ENCODE measurements around the gene NAA16. TPM values are rescaled to one million over a fixed set of nuclear protein-coding genes. Genes with fewer than 3 reads are reported as not detected.

NAA16 gene
- total and polyA plus RNA-seq, 2 of the 4 experiments (the other 2 are of a cell fraction), result 6.6 to 8.8 TPM

DNA sequence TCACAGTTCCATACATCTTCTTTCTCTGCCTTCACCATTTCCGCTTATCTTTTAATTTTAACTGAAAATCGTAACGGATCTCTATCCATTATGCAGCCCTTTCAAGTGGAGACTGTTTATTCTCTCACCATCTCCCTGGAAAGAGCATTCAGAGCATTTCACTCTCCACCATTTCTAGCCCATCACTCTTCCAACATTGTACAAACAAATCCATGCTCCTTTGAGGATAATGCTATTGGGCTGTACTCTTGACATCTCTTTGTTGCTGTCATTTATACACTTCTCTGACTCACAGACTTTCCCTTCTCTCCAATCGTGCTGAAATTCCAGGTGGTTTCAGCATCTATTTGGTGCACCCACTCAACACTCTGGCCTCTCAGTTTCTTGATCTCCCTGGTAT, 71.4 kb downstream of the NAA16 start:
- Histone ChIP-seq H3K36me3 (ENCODE audit: control insufficient read depth, insufficient read depth, low read length) (0 out of 2 replicates have a peak, but pooled peaks cover 1% of the 10 kb centered on the region), H3K4ac (ENCODE audit: low read depth, low read length) (no peak overlapping the region), H3K27me3 (ENCODE audit: control insufficient read depth, insufficient read depth, low read length) (no peaks in the 10 kb centered on the region), H2AFZ (replicated peaks; ENCODE audit: low read length, poor library complexity) (no peak overlapping the region), H2BK15ac (ENCODE audit: low read depth, low read length) (no peak overlapping the region), H2AK5ac (ENCODE audit: low read depth, low read length) (no peak overlapping the region), H2BK20ac (ENCODE audit: low read depth, low read length) (no peak overlapping the region), H4K5ac (ENCODE audit: low read depth, low read length) (no peak overlapping the region), H4K8ac (ENCODE audit: low read depth in 2 of 2, low read length in 2 of 2) (no peak overlapping the region), H3K27ac (ENCODE audit: insufficient read depth, low read length) (no peak overlapping the region), H3K4me2 (ENCODE audit: low read depth, low read length) (no peak overlapping the region), H3K79me1 (ENCODE audit: low read depth in 1 of 2, low read length in 2 of 2) (no peaks in the 10 kb centered on the region), H3K9me1 (ENCODE audit: insufficient read depth, low read length) (peaks cover 2% of the 10 kb centered on the region; the same call in 1 of the 2 replicates), H3K56ac (ENCODE audit: extremely low read depth, insufficient read depth, low read length) (no peak overlapping the region), H3K4me3 (ENCODE audit: insufficient read depth, low read depth, low read length) (no peak overlapping the region), H3K23ac (ENCODE audit: low read depth, low read length) (no peak overlapping the region), H3K9ac (ENCODE audit: low read depth, low read length) (no peak overlapping the region), H4K20me1 (ENCODE audit: insufficient read depth, low read length) (no peaks in the 10 kb centered on the region), H2BK120ac (ENCODE audit: low read depth, low read length) (no peak overlapping the region), H3K4me1 (ENCODE audit: control insufficient read depth, insufficient read depth, low read length) (peaks cover 3% of the 10 kb centered on the region; the same call in 1 of the 2 replicates), H3K9me3 (ENCODE audit: control insufficient read depth, insufficient read depth, low read length) (no peaks in the 10 kb centered on the region), H2AK9ac (replicated peaks; ENCODE audit: low read depth, low read length, poor library complexity) (no peak overlapping the region), H2BK5ac (ENCODE audit: low read depth, low read length, poor library complexity, severe bottlenecking) (no peak overlapping the region), H3K18ac (ENCODE audit: low read depth, low read length) (no peak overlapping the region), H4K91ac (ENCODE audit: insufficient read depth, low read depth, low read length) (no peak overlapping the region), H3K14ac (replicated peaks; ENCODE audit: low read depth, low read length) (no peak overlapping the region)
- ATAC-seq (ENCODE audit: low read depth) (no peak), DNase-seq (no peak)
- BruUV-seq (replicated peaks), result no TSS peak
- 41% methylated on average over 3 of the region's 4 CpGs; no CpG with 5 or more reads in 1 of the 2 experiments for WGBS, 2 experiments (ENCODE audit: extremely low coverage in 2 of 2, insufficient read length in 1 of 2)
- TF ChIP-seq FOS (IDR thresholded peaks at IDR 0.05; ENCODE audit: low read depth, low read length) (no peak), MAFK (IDR thresholded peaks at IDR 0.05; ENCODE audit: low read depth, low read length) (no peak)
- TF ChIP-seq, protein P1, sequence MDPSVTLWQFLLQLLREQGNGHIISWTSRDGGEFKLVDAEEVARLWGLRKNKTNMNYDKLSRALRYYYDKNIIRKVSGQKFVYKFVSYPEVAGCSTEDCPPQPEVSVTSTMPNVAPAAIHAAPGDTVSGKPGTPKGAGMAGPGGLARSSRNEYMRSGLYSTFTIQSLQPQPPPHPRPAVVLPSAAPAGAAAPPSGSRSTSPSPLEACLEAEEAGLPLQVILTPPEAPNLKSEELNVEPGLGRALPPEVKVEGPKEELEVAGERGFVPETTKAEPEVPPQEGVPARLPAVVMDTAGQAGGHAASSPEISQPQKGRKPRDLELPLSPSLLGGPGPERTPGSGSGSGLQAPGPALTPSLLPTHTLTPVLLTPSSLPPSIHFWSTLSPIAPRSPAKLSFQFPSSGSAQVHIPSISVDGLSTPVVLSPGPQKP (IDR thresholded peaks at IDR 0.05; ENCODE audit: borderline replicate concordance, low read depth, low read length), result no peak
- dilution Hi-C loops (cut with HindIII; ENCODE audit: low sequenced_read_pairs, unreplicated experiment), result no loop called here
- CTCF ChIA-PET, result no interaction called here
- POLR2A ChIA-PET (ENCODE audit: unreplicated experiment), result no interaction called here
- in situ Hi-C loops (cut with MboI; ENCODE audit: low sequenced_read_pairs), result loop anchor here (10.0 kb wide), 2 partner anchors 272 to 732 kb away; no protein-coding TSS in a partner anchor
- intact Hi-C loops (cut with micrococcal nuclease), result no loop called here

Measured in IMR-90 (cell line).